ENCODE measurements around the gene SFXN3. TPM values are rescaled to one million over a fixed set of nuclear protein-coding genes. Genes with fewer than 3 reads are reported as not detected.

Gene SFXN3
- total RNA-seq, 1 experiment from 2014 or later = 2.8 TPM

DNA sequence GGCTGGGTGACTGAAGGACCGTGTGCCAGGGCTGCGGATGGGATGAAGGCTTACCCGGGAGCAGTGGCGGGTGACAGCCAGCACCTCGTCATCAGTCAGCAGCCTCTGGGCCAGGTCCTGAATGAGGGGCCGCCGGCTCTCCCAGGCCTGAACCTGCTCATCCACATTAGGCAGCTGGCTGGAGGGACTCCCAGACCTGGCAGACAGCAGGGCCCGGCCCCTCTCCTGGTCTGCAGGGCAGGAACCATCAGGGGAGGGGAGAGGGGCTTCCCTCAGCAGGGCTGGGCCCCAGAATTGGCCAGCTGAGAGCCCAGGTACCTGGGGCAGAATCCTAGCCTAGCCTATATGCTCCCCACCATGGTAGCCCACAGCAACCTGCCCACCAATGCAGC lies 15.5 kb upstream of the SFXN3 start:
- no peak overlapping the region for H3K56ac ChIP-seq (ENCODE audit: insufficient read length, low read depth, low read length)
- no peak overlapping the region for H3K27ac ChIP-seq (ENCODE audit: insufficient read length, low read depth, low read length)
- H2BK5ac ChIP-seq (ENCODE audit: insufficient read length, low read length) = no peak overlapping the region
- H3K9me3 ChIP-seq (ENCODE audit: control insufficient read depth, low read depth, low read length) = no peaks in the 10 kb centered on the region
- H4K5ac ChIP-seq (ENCODE audit: insufficient read length, low read depth, low read length) = no peak overlapping the region
- no peak overlapping the region for H3K9ac ChIP-seq (ENCODE audit: extremely low read depth, insufficient read length, low read length)
- no peak overlapping the region for H2BK120ac ChIP-seq (ENCODE audit: low read depth, low read length, poor library complexity, severe bottlenecking)
- peaks cover 26 to 40% of the 10 kb centered on the region in 2 experiments for H3K4me1 Mint-ChIP-seq
- H3K23me2 ChIP-seq (ENCODE audit: insufficient read length, low read depth, low read length, poor library complexity, severe bottlenecking) = peaks cover 10% of the 10 kb centered on the region
- H2AK5ac ChIP-seq (ENCODE audit: insufficient read length, low read length) = no peak overlapping the region
- no peak overlapping the region for H3T11ph ChIP-seq (ENCODE audit: low read length)
- H3K36me3 Mint-ChIP-seq (ENCODE audit: insufficient read depth in 1 of 3, low read depth in 3 of 3) = no peaks in the 10 kb centered on the region
- H3K4ac ChIP-seq (ENCODE audit: low read depth, low read length) = no peak overlapping the region
- H2AFZ ChIP-seq (ENCODE audit: low read length) = no peak overlapping the region
- no peak overlapping the region for H4K8ac ChIP-seq (replicated peaks; ENCODE audit: insufficient read length, low read depth, low read length)
- no peak overlapping the region for H2BK15ac ChIP-seq (ENCODE audit: low read depth, low read length)
- H3K4me2 ChIP-seq (ENCODE audit: insufficient read depth, insufficient read length, low read length) = no peak overlapping the region
- no peak overlapping the region for H3K14ac ChIP-seq (ENCODE audit: insufficient read depth, low read length)
- no peaks in the 10 kb centered on the region; a peak in 1 of 5 replicates for H3K9me3 Mint-ChIP-seq
- no peaks in the 10 kb centered on the region for H4K20me1 ChIP-seq (ENCODE audit: control insufficient read depth, insufficient read depth, insufficient read length)
- TF ChIP-seq, protein P1, sequence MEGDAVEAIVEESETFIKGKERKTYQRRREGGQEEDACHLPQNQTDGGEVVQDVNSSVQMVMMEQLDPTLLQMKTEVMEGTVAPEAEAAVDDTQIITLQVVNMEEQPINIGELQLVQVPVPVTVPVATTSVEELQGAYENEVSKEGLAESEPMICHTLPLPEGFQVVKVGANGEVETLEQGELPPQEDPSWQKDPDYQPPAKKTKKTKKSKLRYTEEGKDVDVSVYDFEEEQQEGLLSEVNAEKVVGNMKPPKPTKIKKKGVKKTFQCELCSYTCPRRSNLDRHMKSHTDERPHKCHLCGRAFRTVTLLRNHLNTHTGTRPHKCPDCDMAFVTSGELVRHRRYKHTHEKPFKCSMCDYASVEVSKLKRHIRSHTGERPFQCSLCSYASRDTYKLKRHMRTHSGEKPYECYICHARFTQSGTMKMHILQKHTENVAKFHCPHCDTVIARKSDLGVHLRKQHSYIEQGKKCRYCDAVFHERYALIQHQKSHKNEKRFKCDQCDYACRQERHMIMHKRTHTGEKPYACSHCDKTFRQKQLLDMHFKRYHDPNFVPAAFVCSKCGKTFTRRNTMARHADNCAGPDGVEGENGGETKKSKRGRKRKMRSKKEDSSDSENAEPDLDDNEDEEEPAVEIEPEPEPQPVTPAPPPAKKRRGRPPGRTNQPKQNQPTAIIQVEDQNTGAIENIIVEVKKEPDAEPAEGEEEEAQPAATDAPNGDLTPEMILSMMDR (conservative IDR thresholded peaks at IDR 0.05) = no peak
- H3K4me1 ChIP-seq (ENCODE audit: insufficient read depth, low read length) = no peaks in the 10 kb centered on the region
- peaks cover 68% of the 10 kb centered on the region for H3K27me3 Mint-ChIP-seq (ENCODE audit: low read depth)
- no peak overlapping the region for H4K91ac ChIP-seq (ENCODE audit: insufficient read length, low read depth, low read length)
- no peak for DNase-seq
- H3K79me1 ChIP-seq (ENCODE audit: insufficient read depth, low read depth, low read length, poor library complexity, severe bottlenecking) = no peaks in the 10 kb centered on the region
- WGBS (ENCODE audit: extremely low coverage, insufficient read length, low lambda C conversion rate) = no CpG with 5 or more reads among the region's 8 CpGs
- no peak overlapping the region for H3K18ac ChIP-seq (ENCODE audit: insufficient read length, low read depth, low read length)
- peaks cover 17% of the 10 kb centered on the region; the same call in 1 of the 2 replicates for H3K27me3 ChIP-seq (ENCODE audit: insufficient read depth, low read length)
- H3K4me3 Mint-ChIP-seq = no peak overlapping the region
- no peak overlapping the region for H2BK12ac ChIP-seq (ENCODE audit: insufficient read length, low read depth, low read length)
- H3K79me2 ChIP-seq (ENCODE audit: insufficient read depth, low read length) = no peaks in the 10 kb centered on the region
- no peak overlapping the region for H3K27ac Mint-ChIP-seq
- no peak overlapping the region for H2BK20ac ChIP-seq (ENCODE audit: low read depth, low read length, poor library complexity, severe bottlenecking)
- no peak overlapping the region for H3K23ac ChIP-seq (ENCODE audit: insufficient read length, low read depth, low read length)

Measured in H9 (cell line).